HG03460 (cell line): ENCODE data around the gene RAB40C.

Source experiments
- ATAC-seq: cut with Tn5 transposase; IDR thresholded peaks from one replicate; pipeline ENCODE4 v1.9.1; 2021; ENCODE audit not compliant: unreplicated experiment

RAB40C gene

DNA sequence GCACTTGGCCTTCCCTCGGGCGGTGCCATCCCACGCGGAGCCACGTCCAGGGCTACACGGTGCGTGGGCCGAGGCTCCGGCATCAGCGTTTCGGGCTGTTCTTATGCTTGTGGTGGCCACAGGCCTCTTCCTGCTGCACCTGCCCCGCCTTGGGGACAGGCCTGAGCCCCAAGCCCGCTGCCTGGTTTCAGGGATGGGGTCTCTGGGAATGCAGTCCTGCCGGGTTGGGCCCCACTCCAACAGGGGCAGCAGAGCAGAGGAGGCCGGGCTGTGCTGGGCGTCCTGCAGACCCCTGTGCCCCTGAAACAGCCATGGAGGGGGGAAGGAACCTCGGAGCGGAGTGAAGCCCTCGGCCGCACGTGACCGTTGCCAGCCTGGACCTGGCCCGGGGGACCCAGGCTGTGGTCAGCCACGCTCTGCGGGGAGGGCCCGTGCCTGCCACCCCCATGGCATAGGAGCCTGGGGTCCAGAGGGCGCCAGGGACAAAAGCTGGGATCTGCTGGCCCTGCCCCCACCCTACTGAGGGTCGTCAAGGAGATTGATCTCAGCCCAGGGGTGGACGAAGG, 40.5 kb downstream of the RAB40C start:
- no peak for ATAC-seq

DNA sequence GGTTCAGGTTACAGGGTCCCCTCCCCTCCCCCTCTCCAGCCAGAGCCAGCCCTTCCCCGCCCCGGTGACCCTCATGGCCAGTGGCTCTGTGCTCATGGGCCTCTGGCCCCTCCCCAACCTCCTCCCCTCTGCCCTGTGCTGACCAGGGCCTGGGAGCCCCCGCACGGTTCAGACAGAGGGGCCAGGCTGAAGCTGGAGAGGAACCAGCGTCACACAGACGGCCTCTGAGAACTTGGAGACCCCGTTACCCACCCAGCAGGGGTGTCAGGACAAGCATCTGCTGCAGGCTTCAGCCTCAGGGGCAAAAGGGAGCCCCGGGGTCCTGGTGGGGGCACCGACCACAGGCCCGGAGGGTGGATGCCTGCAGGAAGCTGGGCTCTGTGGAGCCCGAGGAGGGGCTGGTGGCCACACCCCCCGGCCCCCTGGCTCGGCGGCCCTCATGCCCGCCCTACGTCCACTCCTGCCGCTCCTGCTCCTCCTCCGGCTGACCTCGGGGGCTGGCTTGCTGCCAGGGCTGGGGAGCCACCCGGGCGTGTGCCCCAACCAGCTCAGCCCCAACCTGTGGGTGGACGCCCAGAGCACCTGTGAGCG, 41.0 kb downstream of the RAB40C start, which contains the start of gene WFIKKN1:
Gene WFIKKN1 (plus strand): TSS at position 171 of the 591 bp plus-strand sequence. CDS start 269 bp downstream, at position 440.
- ATAC-seq, result no peak

DNA sequence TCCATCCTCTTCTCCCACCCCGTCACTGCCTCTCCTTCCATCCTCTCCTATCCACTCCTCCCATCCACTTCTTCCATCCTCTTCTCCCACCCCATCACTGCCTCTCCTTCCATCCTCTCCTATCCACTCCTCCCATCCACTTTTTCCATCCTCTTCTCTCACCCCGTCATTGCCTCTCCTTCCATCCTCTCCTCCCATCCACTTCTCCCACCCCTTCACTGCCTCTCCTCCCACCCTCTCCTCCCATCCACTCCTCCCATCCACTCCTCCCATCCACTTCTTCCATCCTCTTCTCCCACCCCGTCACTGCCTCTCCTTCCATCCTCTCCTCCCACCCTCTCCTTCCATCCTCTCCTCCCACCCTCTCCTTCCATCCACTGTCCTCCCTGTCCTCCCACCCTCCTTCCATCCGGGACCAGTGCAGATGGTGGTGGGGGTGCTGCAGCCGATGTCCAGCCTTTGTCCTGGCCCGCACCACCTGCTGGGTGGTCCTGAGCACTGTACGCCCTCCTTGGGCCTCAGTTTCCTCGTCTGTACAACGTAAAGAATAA, 42.0 kb downstream of the RAB40C start:
- ATAC-seq, result no peak

DNA sequence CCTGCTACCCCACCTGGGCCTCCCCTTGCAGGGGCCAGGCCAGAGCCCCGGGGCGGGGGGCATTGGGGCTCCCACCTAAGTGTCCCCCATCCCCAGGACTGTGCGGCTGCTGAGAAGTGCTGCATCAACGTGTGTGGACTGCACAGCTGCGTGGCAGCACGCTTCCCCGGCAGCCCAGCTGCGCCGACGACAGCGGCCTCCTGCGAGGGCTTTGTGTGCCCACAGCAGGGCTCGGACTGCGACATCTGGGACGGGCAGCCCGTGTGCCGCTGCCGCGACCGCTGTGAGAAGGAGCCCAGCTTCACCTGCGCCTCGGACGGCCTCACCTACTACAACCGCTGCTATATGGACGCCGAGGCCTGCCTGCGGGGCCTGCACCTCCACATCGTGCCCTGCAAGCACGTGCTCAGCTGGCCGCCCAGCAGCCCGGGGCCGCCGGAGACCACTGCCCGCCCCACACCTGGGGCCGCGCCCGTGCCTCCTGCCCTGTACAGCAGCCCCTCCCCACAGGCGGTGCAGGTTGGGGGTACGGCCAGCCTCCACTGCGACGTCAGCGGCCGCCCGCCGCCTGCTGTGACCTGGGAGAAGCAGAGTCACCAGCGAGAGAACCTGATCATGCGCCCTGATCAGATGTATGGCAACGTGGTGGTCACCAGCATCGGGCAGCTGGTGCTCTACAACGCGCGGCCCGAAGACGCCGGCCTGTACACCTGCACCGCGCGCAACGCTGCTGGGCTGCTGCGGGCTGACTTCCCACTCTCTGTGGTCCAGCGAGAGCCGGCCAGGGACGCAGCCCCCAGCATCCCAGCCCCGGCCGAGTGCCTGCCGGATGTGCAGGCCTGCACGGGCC, 42.8 kb downstream of the RAB40C start:
- no peak for ATAC-seq

DNA sequence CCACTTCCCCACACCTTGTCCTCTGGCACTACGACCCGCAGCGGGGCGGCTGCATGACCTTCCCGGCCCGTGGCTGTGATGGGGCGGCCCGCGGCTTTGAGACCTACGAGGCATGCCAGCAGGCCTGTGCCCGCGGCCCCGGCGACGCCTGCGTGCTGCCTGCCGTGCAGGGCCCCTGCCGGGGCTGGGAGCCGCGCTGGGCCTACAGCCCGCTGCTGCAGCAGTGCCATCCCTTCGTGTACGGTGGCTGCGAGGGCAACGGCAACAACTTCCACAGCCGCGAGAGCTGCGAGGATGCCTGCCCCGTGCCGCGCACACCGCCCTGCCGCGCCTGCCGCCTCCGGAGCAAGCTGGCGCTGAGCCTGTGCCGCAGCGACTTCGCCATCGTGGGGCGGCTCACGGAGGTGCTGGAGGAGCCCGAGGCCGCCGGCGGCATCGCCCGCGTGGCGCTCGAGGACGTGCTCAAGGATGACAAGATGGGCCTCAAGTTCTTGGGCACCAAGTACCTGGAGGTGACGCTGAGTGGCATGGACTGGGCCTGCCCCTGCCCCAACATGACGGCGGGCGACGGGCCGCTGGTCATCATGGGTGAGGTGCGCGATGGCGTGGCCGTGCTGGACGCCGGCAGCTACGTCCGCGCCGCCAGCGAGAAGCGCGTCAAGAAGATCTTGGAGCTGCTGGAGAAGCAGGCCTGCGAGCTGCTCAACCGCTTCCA, 43.6 kb downstream of the RAB40C start:
- no peak for ATAC-seq

DNA sequence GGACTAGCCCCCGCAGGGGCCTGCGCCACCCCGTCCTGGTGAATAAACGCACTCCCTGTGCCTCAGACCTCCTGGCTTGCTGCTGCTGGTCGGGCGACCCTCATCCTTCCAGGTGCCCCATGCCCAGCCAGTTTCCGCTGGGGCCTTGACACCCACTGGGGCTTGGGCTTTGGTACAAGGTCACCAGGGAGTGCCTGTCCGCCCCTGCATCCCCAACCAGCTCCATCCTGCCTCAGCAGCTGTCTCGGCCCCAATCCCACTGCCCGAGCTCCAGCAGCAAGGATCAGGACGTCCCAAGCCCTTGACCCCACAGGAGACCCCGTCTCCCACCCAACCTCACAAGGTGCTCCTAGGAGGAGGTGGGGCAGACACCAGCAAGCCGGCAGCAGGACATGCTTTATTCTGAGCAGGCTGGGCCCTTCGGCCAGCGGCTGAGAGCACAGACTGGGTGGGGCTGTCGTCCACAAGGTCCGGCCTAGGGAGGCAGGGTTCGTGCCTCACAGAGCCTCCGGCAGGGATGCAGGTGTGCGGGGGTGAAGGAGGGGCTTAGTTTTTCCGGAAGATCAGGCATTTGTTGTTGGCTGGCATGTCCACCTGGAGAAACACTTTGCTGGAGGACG, 44.3 kb downstream of the RAB40C start:
- ATAC-seq, result no peak

DNA sequence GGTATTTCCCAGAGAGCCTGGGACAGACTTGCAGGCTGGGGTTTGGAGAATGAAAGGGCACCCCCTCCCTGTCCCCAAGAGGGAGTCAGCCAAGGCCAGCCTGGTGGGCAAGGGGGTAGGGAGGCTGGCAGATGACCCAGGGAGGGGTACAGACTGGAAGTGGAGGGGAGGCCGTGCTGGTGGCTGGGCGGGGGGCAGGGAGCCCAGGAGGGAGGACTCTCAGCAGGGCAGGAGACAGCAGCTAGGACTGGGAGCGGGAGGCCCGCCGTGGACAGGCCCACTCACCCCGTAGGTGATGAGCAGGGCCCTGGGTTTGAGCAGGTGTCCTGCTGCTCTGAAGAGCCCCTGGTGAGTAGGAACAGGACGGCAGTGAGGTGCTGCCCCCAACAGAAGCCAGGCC, 45.1 kb downstream of the RAB40C start:
- ATAC-seq, result no peak

DNA sequence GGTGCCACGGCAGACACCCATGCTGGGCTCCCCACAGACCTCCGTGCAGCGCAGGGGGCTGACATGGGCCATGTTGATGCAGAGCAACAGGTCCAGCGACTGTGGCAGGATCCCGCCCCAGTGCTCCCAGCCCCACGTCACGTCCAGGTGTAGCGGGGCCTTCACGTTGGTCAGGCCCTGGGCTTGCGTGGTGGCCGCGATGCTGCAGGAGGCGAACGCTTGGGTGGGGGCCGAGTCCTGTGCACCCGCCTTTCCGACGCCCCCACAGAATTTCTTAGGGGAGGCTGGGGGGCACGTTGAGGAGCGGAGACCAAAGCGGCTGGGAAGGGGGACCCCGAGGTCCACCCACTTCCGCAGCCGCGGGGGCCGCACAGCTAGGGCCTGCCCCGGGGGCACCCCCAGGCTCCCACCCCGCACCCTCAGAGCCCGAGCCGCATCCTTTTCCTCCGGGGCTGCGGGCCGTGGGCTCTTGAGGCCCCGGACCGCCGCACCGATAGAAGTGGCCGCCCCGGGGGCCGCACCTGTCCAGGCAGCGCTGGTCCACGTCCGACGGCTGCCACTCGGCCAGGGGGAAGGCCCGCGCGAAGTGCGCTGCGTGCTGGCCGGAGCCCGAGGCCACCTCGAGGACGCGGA, 45.8 kb downstream of the RAB40C start:
- no peak for ATAC-seq

DNA sequence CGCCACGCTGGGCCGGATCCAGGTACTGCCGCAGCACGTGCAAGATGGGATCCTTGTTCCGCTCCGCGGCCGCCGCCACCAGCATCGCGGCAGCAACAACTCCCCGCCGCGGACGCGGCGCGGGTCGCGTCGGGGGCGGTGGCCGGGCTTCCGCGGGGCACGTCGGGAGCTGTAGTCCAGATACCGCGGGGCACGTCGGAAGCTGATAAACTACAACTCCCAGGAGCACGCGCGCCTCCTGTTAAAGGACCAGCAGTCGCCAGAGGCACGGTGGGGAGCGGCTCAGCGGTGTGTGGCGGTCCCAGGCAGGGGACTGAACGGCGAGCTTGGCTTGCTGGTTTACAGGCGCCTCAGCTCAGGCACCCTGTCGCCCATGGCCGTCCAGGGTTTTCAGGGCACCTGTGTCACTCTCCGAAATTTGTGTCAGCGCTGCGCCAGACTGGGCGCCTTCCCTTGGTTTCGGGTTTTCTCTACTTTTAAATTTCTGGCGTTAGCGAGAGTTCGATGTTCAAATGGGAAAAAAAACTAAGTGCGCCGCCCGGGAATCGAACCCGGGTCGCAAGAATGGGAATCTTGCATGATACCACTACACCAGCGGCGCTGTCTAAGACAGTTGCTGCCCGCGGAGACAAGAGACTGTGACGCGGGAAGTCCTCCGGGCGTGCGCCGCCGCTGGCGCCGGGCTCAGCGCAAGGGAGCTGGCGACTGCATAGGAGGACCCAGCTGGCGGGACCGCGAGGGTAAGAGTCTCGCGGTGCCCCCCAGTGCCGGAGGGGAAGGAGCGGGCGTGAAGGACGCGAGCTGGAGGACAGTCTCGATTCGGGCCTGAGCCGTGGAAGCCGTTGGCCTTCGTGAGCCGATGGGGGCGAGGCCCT, 46.6 kb downstream of the RAB40C start, which contains the start of gene METTL26:
Gene METTL26 (minus strand): TSS at position 100 of the 875 bp plus-strand sequence. CDS start 15 bp downstream, at position 85.
- peak; percentile 68 for ATAC-seq

DNA sequence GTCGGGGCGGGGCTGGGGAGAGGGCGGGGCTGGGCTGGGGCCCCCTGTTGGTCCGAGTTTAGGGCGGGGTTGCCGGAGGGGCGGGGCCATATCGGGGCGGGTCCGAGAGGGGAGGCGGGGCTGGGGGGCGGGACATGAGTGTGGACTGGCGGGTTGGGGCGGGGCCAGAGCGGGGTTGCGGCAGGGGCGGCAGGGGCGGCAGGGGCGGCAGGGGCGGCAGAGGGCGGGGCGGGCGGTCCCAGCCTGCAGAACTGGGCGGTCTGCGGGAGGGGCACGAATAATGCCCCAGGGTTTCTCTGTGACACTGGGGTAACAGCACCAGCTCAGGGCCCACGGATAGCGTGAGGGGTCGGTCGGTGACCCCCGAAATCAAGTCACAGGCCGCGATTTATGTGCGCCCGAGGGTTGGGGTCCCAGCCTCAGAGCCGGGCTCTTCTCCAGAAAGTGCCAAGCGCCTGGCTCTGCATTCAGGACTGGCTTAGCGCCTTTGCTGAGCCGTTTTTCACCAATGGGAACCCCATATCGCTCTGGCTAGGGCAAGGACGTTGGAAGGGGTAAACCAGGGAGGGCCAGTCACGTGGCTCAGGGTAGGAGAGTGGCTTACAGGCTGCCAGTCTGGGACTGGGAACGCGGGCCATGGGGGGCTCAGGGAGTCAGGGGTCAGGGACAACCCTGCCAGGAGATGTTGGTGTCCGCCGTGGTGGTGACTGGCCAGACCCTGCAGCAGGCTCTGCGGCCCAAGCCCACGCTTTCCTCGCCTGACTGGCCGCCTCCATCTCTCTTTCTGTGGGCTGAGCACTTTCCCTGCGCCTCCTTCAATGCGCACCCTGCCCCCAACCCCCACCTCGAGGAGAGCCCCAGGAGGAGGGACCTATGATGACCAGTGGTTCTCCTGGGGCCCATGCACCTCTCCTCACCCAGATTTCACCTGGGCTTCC, 47.5 kb downstream of the RAB40C start:
- no peak for ATAC-seq

DNA sequence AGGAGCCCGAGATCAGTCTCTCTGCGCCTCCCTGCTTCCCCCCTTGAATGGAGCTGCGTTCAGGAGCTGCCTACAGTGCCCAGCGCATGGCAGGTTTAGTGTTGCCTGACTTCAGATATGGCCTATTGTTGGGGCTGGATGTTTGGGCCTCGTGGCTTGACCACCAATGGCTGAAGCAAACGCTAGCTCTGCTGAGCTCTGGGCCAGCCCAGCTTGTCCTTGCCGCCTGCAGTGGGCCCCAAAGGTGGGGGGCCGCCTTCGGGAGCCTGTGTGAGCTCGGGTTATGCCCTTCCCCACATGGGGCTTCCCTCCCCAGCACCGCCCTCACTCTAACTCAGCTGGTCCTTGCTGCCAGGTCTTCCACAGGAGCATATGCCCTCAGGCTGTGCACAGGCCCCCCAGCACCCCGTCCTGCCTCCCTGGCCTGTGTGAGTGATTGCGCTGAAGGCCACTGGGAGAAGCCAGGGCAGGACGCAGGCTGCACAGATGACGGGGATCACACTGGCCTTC, 48.2 kb downstream of the RAB40C start:
- ATAC-seq, result no peak

DNA sequence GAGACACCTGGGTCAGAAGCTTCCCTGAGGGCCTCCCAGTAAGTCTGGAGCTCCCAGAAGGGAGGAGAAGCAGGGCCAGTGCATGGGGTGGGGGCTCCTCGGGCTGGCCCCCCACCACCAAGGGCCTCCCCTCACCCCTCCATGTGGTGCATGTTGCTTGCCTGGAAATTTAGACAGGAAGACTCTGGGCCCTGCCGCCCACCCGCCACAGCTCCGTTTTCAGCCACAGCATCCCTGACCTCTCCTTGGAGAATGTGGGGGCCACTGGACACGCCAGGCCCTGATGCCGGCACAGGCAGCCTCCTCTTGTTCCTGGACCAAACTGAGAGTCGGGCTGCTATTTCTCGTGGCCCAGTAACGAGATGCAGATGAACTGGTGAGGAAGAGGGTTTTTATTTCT, 49.0 kb downstream of the RAB40C start:
- no peak for ATAC-seq

DNA sequence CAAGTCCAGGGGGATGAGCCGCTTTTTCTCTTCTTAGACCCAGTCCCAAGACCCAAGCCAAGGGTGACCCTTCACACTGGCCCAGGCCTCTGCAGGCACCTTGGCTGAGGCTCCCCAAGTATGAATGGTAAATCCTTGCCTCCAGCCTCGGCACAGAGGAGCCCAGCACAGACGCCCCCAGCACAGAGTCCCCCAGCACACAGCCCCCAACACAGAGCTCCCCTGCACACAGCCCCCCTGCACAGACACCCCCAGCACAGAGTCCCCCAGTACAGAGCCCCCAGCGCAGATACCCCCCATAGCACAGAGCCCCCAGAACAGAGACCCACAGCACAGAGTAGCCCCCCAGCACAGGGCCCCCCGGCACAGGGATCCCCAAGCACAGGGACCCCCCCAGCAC, 50.7 kb downstream of the RAB40C start:
- ATAC-seq, result no peak

DNA sequence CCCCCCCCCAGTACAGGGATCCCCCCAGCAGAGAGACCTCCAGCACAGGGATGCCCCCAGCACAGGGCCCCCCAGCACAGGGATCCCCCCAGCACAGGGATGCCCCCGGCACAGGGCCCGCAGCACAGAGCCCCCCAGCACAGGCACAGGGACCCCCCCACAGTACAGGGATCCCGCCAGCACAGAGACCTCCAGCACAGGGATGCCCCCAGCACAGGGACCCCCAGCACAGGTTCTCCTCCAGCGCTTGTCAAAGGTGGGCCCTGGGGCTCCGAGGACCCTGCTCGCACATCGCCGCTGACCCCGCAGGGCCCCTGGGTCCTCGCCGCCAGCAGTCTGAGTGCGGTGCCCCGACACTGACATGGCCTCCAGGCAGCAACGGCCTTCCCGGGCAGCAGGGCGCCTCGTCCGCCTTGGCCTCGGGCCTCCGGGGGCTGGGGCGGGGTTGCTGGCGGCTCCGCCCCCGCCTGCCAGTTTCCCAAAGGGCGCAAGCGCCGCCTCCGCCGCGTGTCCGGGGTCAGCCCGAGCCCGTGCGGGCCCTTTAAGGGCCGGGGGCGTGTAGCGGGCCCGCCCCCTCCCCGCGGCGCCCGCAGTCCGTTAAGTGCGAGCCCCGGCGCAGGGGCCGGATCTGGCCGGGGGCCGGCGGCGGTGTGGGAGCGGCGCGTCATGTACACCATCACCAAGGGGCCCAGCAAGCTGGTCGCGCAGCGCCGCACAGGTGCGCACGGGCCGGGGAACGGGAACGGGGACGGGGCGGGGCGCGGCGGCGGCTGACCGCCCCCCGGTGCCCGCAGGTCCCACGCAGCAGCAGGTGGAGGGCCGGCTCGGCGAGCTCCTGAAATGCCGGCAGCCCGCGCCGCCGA, 51.7 kb downstream of the RAB40C start, which contains the start of gene MCRIP2:
Gene MCRIP2 (plus strand): TSS at position 503 of the 863 bp plus-strand sequence. CDS start 164 bp downstream, at position 667.
- peak; percentile 46 for ATAC-seq

DNA sequence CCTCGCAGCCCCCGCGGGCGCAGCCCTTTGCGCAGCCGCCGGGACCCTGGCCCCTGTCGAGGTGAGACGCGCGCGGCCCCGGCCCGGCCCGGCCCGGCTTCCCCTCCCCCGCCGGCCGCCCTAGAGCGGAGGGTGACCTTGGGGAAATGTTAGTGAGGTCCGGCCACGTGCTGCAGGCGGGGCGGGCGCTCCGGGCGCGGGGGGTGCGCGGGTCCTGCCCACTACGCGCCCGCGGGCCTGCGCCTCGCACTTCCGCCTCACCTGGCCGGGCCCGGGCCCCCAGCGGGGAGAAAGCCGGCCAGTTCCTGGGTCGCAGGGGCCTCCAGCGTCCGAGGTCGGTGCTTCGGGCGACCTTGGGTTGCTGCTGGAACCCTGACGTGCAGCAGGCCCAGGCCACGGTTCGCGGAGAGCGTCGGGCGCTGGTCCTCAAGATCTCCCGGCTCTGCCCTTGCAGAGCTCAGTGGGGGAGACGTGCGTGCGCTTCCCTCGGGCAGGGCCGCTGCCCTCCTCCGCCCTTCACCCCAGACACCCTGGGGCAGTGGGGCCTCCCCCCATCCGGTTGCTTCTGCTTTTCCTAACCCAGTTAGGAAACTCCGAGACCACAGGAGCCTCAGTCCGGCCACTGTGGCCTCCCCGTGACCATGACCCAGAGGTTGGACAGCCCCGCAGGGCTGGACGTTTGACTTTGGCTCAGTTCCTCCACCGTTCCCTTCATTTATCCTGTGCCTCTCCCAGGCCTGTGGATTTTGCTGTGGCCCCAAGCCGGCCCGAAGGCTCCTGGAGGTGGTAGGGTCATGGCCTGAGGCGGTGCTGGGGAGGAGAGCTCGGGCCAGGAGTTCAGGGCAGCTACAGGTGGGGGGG, 52.6 kb downstream of the RAB40C start:
- ATAC-seq, result peak; percentile 40

DNA sequence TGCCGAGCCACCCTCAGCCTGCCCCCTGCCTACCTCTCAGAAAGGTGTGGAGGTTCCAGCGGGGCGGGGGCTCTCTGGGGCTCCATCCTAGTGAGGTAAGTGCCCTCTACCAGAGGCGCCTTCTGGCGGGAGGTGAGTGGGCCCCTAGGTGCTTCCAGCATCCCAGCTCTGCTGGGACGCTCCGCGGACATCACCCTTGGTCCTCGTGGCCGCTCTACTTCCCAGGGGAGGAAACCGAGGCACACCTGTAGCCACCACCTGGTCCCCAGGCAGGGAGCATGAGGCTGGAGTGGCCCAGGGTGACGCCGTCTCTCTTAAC, 53.1 kb downstream of the RAB40C start:
- ATAC-seq, result no peak
